OCI-LY7 (cell line): ENCODE results near the gene RBM47.

ENCODE experiments used
- CTCF ChIP-seq: fragments of 200-600 bp; sonication (generic); conservative IDR thresholded peaks from 2 replicates; pipeline ENCODE4 v1.5.1; 2014; ENCODE audit warnings: mild to moderate bottlenecking, antibody characterized with exemption, low read length, moderate library complexity, mixed read lengths
- EZH2phosphoT487 ChIP-seq: fragments of 200-600 bp; sonication (generic); IDR thresholded peaks from 2 replicates; pipeline ENCODE4 v1.6.1; 2018; ENCODE audit warnings: low read depth, borderline replicate concordance, mild to moderate bottlenecking, mixed run types, antibody characterized with exemption, low read length, moderate library complexity, mixed read lengths

- TF ChIP-seq CTCF = no peak
- TF ChIP-seq EZH2phosphoT487 = no peak
These were observed 44.4 kb downstream of the RBM47 start for GRCh38 chr4:40585201-40585799.
